Measurements from ENCODE around the gene ZSWIM9.

The ZSWIM9 gene

GRCh38 chr19:48176226-48176625, 5.7 kb downstream of the ZSWIM9 start:
- DNase-seq: no peak

- DNase-seq: no peak
Measured at GRCh38 chr19:48181505-48181904, 11.0 kb downstream of the ZSWIM9 start.

GRCh38 chr19:48182434-48182833, 12.0 kb downstream of the ZSWIM9 start:
- DNase-seq: no peak

GRCh38 chr19:48183356-48183755, 12.9 kb downstream of the ZSWIM9 start:
- DNase-seq: no peak

GRCh38 chr19:48186015-48186414, 15.5 kb downstream of the ZSWIM9 start:
- no peak for DNase-seq

GRCh38 chr19:48186541-48186991, 16.1 kb downstream of the ZSWIM9 start:
- DNase-seq: no peak

GRCh38 chr19:48190288-48190884, 19.9 kb downstream of the ZSWIM9 start:
- peak; percentile 55 for DNase-seq

- no peak for DNase-seq
Measured at GRCh38 chr19:48190885-48191284, 20.4 kb downstream of the ZSWIM9 start.

- no peak for DNase-seq
Measured at GRCh38 chr19:48192750-48193149, 22.3 kb downstream of the ZSWIM9 start.

GRCh38 chr19:48194041-48194843, 23.8 kb downstream of the ZSWIM9 start:
- no peak for DNase-seq

- DNase-seq: no peak
Measured at GRCh38 chr19:48194844-48195830, 24.7 kb downstream of the ZSWIM9 start.

- DNase-seq: no peak
Measured at GRCh38 chr19:48196321-48196763, 25.9 kb downstream of the ZSWIM9 start.

GRCh38 chr19:48196933-48197665, 26.6 kb downstream of the ZSWIM9 start:
- DNase-seq: no peak

- no peak for DNase-seq
Measured at GRCh38 chr19:48203222-48203793, 32.8 kb downstream of the ZSWIM9 start.

GRCh38 chr19:48203794-48204628, 33.5 kb downstream of the ZSWIM9 start:
- DNase-seq: peak; percentile 96

- no peak for DNase-seq
Measured at GRCh38 chr19:48206397-48207093, 36.1 kb downstream of the ZSWIM9 start.

- no peak for DNase-seq
Measured at GRCh38 chr19:48210005-48210404, 39.5 kb downstream of the ZSWIM9 start.

GRCh38 chr19:48213959-48214358, 43.5 kb downstream of the ZSWIM9 start:
- DNase-seq: no peak

- DNase-seq: no peak
Measured at GRCh38 chr19:48216933-48217332, 46.5 kb downstream of the ZSWIM9 start.

- DNase-seq: peak; percentile 48
Measured at GRCh38 chr19:48218997-48219396, 48.5 kb downstream of the ZSWIM9 start.
